KMS-11 (cell line): Measurements from ENCODE around the gene RAB15.

ENCODE experiments used
- H2AFZ ChIP-seq: fragments of 200-600 bp; sonication (generic); 2 replicates; pipeline ENCODE4 v1.6.1; 2016; ENCODE audit warnings: antibody characterized with exemption, mixed run types, low read depth
- H3K27ac ChIP-seq: fragments of 200-600 bp; sonication (generic); 2 replicates; pipeline ENCODE4 v1.6.1; 2016; ENCODE audit warnings: mild to moderate bottlenecking, mixed run types
- H3K27me3 ChIP-seq: fragments of 200-600 bp; sonication (generic); 2 replicates; pipeline ENCODE4 v1.6.1; 2017; ENCODE audit warnings: mild to moderate bottlenecking, low read depth, mixed run types, moderate library complexity; ENCODE audit not compliant: insufficient read depth
- H3K36me3 ChIP-seq: fragments of 200-600 bp; sonication (generic); 2 replicates; pipeline ENCODE4 v1.6.1; 2017; ENCODE audit warnings: mild to moderate bottlenecking, mixed run types; ENCODE audit not compliant: insufficient read depth
- H3K4me1 ChIP-seq: fragments of 200-600 bp; sonication (generic); 2 replicates; pipeline ENCODE4 v1.6.1; 2016; ENCODE audit warnings: mild to moderate bottlenecking, low read depth, mixed run types; ENCODE audit not compliant: poor library complexity, severe bottlenecking
- H3K4me2 ChIP-seq: fragments of 200-600 bp; sonication (generic); 2 replicates; pipeline ENCODE4 v1.7.0; 2016; ENCODE audit warnings: mild to moderate bottlenecking, mixed run types
- H3K4me3 ChIP-seq: fragments of 200-600 bp; sonication (generic); IDR thresholded peaks from 2 replicates; pipeline ENCODE4 v1.6.1; 2017; ENCODE audit warnings: low read depth, low read length, mixed read lengths; ENCODE audit not compliant: insufficient read depth
- H3K79me2 ChIP-seq: fragments of 200-600 bp; sonication (generic); 2 replicates; pipeline ENCODE4 v1.6.1; 2016; ENCODE audit warnings: low read depth, mixed run types; ENCODE audit not compliant: insufficient read depth
- H3K9ac ChIP-seq: fragments of 200-600 bp; sonication (generic); 2 replicates; pipeline ENCODE4 v1.6.1; 2016; ENCODE audit warnings: mild to moderate bottlenecking, mixed run types
- H4K20me1 ChIP-seq: fragments of 200-600 bp; sonication (generic); 2 replicates; pipeline ENCODE4 v1.6.1; 2016; ENCODE audit warnings: mild to moderate bottlenecking, mixed run types; ENCODE audit not compliant: insufficient read depth
- TF ChIP-seq, protein P1 (sequence below): fragments of 200-600 bp; sonication (generic); conservative IDR thresholded peaks from 2 replicates; pipeline ENCODE4 v1.6.1; 2017; ENCODE audit warnings: low read depth, mild to moderate bottlenecking, antibody characterized with exemption, low read length, moderate library complexity, mixed read lengths

Gene RAB15

DNA sequence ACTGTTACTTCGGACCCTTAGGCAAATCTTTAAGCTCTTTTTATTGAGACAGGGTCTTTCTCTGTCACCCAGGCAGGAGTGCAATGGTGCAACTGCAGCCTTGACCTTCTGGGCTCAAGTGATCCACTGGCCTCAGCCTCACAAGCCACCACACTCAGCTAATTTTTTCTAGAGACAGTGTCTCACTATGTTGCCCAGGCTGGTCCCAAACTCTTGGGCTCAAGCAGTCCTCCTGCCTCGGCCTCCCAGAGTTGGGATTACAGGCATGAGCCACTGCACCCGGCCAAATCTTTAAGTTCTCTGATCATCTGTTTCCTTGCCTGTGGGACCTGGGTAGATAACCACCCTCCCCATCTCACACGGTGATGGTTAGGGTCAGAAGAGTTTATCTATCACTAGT lies 27.3 kb downstream of the RAB15 start:
- Histone ChIP-seq H4K20me1 (no peaks in the 10 kb centered on the region), H3K4me1 (no peaks in the 10 kb centered on the region), H3K79me2 (no peaks in the 10 kb centered on the region), H3K27ac (no peak overlapping the region), H2AFZ (no peak overlapping the region), H3K4me2 (no peak overlapping the region), H3K4me3 (no peak overlapping the region), H3K9ac (no peak overlapping the region), H3K27me3 (no peaks in the 10 kb centered on the region), H3K36me3 (no peaks in the 10 kb centered on the region)
- TF ChIP-seq, protein P1, sequence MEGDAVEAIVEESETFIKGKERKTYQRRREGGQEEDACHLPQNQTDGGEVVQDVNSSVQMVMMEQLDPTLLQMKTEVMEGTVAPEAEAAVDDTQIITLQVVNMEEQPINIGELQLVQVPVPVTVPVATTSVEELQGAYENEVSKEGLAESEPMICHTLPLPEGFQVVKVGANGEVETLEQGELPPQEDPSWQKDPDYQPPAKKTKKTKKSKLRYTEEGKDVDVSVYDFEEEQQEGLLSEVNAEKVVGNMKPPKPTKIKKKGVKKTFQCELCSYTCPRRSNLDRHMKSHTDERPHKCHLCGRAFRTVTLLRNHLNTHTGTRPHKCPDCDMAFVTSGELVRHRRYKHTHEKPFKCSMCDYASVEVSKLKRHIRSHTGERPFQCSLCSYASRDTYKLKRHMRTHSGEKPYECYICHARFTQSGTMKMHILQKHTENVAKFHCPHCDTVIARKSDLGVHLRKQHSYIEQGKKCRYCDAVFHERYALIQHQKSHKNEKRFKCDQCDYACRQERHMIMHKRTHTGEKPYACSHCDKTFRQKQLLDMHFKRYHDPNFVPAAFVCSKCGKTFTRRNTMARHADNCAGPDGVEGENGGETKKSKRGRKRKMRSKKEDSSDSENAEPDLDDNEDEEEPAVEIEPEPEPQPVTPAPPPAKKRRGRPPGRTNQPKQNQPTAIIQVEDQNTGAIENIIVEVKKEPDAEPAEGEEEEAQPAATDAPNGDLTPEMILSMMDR: no peak

DNA sequence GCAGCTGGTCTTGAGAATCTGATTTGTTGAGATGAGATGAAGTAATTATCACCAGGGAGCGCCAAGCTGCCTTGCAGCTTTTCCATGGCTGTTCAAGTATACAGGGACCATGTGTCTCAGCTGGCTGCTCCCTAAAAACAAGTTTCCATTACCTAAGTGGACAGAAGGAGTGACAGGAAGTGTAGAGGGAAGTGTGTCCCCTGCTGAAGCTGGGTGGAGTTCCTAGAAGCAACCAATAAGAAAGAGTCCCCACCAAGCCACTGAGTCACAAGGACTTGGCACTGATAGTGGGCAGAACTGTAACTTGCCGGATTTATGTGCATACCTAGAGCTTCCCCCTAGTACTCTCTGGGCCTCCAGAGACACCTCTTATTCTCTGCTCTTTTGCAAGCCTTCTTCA lies 28.1 kb downstream of the RAB15 start:
- no peak overlapping the region for H3K4me3 ChIP-seq
- H3K27me3 ChIP-seq: no peaks in the 10 kb centered on the region
- TF ChIP-seq, protein P1: no peak
- H3K27ac ChIP-seq: no peak overlapping the region
- H3K9ac ChIP-seq: no peak overlapping the region
- no peaks in the 10 kb centered on the region for H3K36me3 ChIP-seq
- no peaks in the 10 kb centered on the region for H4K20me1 ChIP-seq
- peaks cover under 1% of the 10 kb centered on the region for H3K4me1 ChIP-seq
- no peak overlapping the region for H3K4me2 ChIP-seq
- H2AFZ ChIP-seq: no peak overlapping the region
- no peaks in the 10 kb centered on the region for H3K79me2 ChIP-seq

DNA sequence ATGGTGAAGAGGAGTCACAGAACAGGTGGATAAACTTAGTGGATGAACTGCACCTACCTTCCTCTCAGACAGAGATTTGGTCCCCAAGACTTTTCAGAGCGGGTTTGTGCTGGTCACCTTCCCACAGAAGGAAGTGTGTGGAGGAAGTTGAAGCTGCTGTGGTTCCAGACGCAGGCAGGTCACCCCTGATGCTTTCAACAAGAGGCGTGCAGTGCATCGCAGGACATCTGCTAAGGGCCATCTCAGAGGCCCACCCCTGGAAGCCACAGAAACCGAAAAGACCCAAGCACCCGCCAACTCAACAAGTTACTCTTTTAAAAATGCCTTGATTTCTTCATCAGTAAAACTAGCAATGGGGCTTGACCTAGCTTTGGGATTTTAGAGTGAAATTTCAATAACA lies 28.6 kb downstream of the RAB15 start:
- Histone ChIP-seq H3K9ac (no peak overlapping the region), H4K20me1 (no peaks in the 10 kb centered on the region), H2AFZ (no peak overlapping the region), H3K79me2 (no peaks in the 10 kb centered on the region), H3K4me2 (no peak overlapping the region), H3K27me3 (no peaks in the 10 kb centered on the region), H3K4me1 (peaks cover 5% of the 10 kb centered on the region), H3K27ac (no peak overlapping the region), H3K36me3 (no peaks in the 10 kb centered on the region), H3K4me3 (no peak overlapping the region)
- TF ChIP-seq, protein P1: no peak

DNA sequence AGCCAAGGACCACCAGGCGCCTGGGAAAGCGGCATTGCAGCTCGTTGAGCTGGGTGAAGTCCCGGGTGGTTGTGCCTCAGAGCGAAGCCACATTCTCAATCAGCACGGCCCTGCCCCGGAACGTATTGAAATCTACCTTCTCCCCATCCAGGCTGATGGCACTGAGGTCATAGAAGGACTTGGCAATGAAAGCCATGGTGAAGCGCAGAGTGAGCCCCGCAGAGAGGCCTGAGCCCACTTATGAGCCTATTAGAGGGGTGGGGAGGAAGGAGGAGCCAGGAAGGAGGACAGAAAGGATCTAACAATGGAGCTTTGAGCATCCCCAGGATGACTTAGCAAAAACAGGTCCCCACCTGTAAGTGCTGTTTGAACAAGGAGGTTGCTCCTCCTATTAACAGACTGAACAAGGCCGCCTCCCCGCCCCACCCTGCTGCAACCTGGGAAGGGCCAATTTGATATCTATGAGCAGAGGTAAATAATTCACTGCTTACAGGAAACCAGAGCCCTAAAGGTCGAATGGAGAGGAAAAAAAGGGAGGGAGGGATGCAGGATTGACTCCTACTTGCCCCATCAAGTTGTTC lies 29.5 kb downstream of the RAB15 start, which contains the start of gene GPX2:
GPX2 (minus strand) TSS at position 215 of the 581 bp plus-strand sequence; CDS start at position 196, 19 bp downstream.
- H3K79me2 ChIP-seq: no peaks in the 10 kb centered on the region
- H2AFZ ChIP-seq: no peak within 1 kb of the TSS
- no peaks in the 10 kb centered on the region for H3K36me3 ChIP-seq
- peaks cover 15% of the 10 kb centered on the region for H3K4me1 ChIP-seq
- H3K27ac ChIP-seq: no peak within 1 kb of the TSS
- H3K4me2 ChIP-seq: no peak within 1 kb of the TSS
- no peak within 1 kb of the TSS for H3K9ac ChIP-seq
- H3K27me3 ChIP-seq: no peaks in the 10 kb centered on the region
- no peaks in the 10 kb centered on the region for H4K20me1 ChIP-seq
- TF ChIP-seq, protein P1: no peak
- no peak within 1 kb of the TSS for H3K4me3 ChIP-seq
